Non-pigmented ciliary epithelial cell (primary cell): Measurements from ENCODE around the gene MINDY4B.
A peak's percentile ranks its signal among the peaks of the same experiment; 100 is the strongest.
"Not testable (repeated sequence)": the region's sequence is repeated elsewhere in the genome, so short reads cannot be mapped to it uniquely, and the experiment has no call there.

Source experiments
- DNase-seq: peaks from one replicate; pipeline ENCODE4 v3.0.0-alpha.2; 2010; ENCODE audit warnings: low read depth

Gene MINDY4B

GRCh38 chr3:150898046-150898754 is 7.0 kb downstream of the MINDY4B start:
- no peak for DNase-seq

GRCh38 chr3:150897592-150897991 is 7.6 kb downstream of the MINDY4B start:
- DNase-seq = no peak

- no peak for DNase-seq
Measured at GRCh38 chr3:150890831-150891230, 14.4 kb downstream of the MINDY4B start.

- no peak for DNase-seq
Measured at GRCh38 chr3:150890295-150890694, 14.9 kb downstream of the MINDY4B start.

GRCh38 chr3:150889106-150889505 is 16.1 kb downstream of the MINDY4B start:
- no peak for DNase-seq

- no peak for DNase-seq
Measured at GRCh38 chr3:150887031-150887430, 18.2 kb downstream of the MINDY4B start.

GRCh38 chr3:150885535-150885934 is 19.7 kb downstream of the MINDY4B start:
- DNase-seq = no peak

DNA sequence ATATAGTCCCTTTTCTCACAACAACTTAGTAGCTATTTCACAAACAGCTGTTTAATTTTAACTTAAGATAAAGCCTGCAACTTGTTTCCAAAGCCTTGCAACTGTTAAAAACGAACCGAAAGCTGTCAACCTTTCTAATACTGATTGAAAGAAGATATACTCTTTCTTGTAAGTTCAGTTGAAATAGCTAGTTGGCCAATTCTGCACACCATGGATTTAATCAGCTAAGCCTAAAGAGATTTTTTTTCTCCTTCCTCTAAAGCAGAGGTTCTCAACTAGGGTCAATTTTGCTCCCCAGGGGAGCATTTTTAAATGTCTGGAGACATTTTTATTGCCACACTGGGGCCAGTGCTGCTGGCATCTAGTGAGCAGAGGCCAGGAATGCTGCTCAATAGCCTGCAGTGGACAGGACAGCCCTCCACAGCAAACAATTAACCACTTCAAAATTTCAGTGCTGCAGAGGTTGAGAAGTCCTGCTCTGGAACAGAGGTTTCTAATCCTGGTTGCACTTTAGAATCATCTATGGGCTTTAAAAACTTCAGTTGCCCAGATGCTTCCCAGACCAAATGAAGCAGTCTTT is 26.2 kb downstream of the MINDY4B start:
- DNase-seq = no peak

DNA sequence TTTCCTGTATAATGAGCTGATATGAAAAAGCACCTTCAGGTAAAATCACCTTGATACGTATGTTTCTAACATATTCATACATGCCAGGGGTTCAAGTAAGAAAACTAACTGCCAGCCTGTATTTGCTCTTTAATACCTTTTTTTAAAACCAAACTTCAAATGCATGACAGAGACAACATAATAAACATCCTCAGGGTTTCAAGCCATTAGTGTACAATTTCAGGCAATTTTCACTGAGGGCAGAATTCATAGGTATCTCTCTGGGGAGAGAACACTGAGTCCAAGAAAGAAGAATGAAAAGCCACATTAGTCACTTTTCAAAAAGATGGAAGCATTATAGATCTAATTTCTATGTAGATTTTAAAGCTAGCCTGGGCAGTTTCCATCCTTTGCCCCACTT is 26.9 kb downstream of the MINDY4B start:
- DNase-seq = no peak

GRCh38 chr3:150877303-150877702 is 27.9 kb downstream of the MINDY4B start:
- no peak for DNase-seq

- no peak for DNase-seq
Measured at GRCh38 chr3:150876611-150877265, 28.5 kb downstream of the MINDY4B start.

- no peak for DNase-seq
Measured at GRCh38 chr3:150875548-150875947, 29.7 kb downstream of the MINDY4B start.

GRCh38 chr3:150874666-150875219 is 30.5 kb downstream of the MINDY4B start:
- no peak for DNase-seq

GRCh38 chr3:150871192-150871591 is 34.0 kb downstream of the MINDY4B start:
- DNase-seq = no peak

DNA sequence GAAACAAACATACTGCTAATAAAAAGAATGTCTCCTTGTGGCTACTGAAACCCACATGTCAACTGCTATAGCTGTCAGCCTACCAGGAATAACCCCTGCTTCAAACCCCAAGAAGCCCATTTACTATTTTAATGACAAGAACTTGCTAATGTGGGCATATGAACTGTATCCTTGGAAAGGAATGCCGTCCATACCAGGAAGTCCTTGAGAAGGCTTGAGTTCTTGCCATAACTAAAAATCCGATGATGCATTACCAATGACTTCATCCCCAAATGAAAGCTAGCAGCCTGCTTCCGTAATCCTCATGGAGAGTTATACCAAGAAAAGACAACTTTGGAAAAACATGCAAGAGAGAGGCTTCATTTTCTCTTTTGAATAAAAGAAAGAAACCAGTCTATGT is 34.8 kb downstream of the MINDY4B start:
- peak; percentile 54 for DNase-seq

DNA sequence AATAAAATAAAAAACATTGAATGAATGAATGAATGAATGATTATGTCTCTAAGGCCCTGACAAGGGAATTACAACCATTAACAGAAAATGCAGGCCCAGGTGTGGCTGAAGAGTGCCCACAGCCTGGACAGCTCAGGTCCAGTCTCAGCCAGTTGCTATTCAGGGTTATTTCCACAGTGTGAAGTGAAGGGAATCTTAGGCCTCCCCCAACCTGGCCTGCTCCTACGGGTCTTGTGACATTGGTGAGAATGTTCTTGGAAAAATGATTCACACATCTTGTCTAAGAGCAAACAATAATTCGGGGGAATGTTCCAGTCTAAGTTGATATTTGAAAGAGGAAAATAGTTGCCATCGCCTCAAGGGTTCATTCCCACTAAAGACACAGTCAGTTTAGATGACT is 37.0 kb downstream of the MINDY4B start:
- DNase-seq = no peak

DNA sequence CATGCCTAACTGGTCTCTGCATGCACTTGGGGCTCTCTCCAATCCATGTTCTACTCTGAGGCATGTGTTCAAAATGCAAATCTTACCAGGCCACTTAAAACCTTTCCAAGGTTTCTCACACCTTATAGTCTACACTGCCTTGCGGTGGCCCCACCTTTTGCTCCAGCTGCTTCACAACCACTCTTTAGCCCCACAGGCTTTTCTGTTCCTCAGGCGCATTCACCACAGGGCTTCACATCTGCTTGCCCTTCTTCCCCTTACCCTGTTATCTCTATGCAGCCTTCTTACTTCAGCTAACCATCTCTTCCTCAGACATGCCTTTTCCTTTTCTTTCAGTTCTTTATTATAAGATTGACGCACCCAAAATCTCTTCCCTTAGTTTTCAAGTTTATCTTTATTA is 37.8 kb downstream of the MINDY4B start:
- no peak for DNase-seq

DNA sequence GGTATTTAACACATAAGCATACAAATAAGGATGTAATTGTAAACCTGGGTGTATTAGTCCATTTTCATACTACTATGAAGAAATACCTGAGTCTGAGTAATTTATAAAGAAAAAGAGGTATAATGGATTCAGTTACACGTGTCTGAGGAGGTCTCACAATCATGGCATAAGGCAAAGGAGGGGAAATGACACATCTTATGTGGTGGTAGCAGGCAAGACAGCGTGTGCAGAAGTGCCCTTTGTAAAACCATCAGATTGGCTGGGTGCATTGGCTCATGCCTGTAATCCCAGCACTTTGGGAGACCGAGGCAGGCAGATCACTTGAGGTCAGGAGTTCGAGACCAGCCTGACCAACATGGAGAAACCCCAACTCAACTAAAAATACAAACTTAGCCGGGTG is 41.3 kb downstream of the MINDY4B start:
- not testable (repeated sequence) for DNase-seq

GRCh38 chr3:150861851-150862250 is 43.4 kb downstream of the MINDY4B start:
- DNase-seq = no peak

DNA sequence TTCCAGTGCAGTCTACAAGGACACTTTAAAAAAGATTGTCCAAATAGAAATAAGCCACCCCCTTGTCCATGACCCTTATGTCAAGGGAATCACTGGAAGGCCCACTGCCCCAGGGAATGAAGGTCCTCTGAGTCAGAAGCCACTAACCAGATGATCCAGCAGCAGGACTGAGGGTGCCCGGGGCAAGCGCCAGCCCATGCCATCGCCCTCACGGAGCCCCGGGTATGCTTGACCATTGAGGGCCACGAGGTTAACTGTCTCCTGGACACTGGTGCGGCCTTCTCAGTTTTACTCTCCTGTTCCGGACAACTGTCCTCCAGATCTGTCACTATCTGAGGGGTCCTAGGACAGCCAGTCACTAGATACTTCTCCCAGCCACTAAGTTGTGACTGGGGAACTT is 47.3 kb downstream of the MINDY4B start:
- not testable (repeated sequence) for DNase-seq

- no peak for DNase-seq
Measured at GRCh38 chr3:150850191-150850590, 55.0 kb downstream of the MINDY4B start.

DNA sequence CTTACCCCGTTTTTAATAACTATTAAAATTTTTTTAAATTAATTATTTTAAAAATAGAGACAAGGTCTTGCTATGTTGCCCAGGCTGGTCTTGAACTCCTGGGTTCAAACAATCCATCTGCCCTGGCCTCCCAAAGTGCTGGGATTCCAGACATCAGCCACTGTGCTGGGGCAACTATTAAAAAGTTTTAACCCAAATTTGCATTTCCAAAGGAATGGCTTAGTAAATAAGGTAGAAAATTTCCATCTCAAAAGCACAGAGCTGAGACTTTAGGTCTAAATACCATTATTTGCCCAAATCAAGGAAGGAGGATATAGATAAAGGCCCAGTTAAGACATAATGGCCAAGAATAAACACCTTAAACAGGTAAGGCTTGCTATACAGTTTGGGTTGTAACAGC is 56.4 kb downstream of the MINDY4B start:
- no peak for DNase-seq

DNA sequence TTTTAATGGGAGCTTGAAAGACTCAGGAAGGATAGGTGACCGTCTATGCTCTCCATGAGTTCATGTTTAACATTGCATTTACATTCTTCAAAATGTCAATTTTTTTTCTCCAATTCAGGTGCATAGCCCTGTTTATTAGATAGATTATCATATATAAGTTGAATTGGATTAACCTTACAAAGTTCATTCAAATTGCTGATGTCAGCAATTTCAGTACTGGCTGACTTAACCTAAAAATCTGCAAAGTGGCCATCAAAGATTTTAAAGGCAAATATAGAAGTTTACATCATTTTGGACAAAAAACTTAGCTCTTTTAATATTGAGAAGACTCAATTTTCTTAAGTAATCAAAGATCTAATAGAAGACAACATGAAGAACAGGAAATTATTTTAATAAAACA is 57.8 kb downstream of the MINDY4B start:
- DNase-seq = no peak
